ENCODE measurements around the gene KCNIP4. TPM values are rescaled to one million over a fixed set of nuclear protein-coding genes. Genes with fewer than 3 reads are reported as not detected.

The KCNIP4 gene
- total and polyA plus RNA-seq, 2 of the 8 experiments (the other 6 are each of a cell fraction or from before 2014, with no cell fraction given), result 0.06 TPM; not detected in 1

GRCh38 chr4:21411086-21411485 lies 537.5 kb downstream of the KCNIP4 start:
- Histone ChIP-seq H4K5ac (ENCODE audit: insufficient read length, low read depth, low read length) (no peak overlapping the region), H4K8ac (ENCODE audit: extremely low read depth, insufficient read depth, low read length) (no peak overlapping the region), H3K4ac (replicated peaks; ENCODE audit: insufficient read length, low read depth, low read length) (no peak overlapping the region), H2BK5ac (ENCODE audit: low read depth, low read length) (no peak overlapping the region), H2AK5ac (ENCODE audit: low read depth, low read length) (no peak overlapping the region), H3K4me1 (replicated peaks in 1 of 4; ENCODE audit: control insufficient read depth in 3 of 4, insufficient read depth in 4 of 4, low read length in 3 of 4) (no peaks in the 10 kb centered on the region), H3K4me3 (ENCODE audit: extremely low read depth in 1 of 4, insufficient read depth in 2 of 4, low read depth in 3 of 4, low read length in 4 of 4) (no peak overlapping the region), H2BK120ac (replicated peaks; ENCODE audit: low read depth, low read length) (no peak overlapping the region), H3K27me3 (replicated peaks in 1 of 4; ENCODE audit: control insufficient read depth in 3 of 4, extremely low read depth in 1 of 4, insufficient read depth in 3 of 4, low read length in 3 of 4) (no peaks in the 10 kb centered on the region), H3K36me3 (ENCODE audit: control insufficient read depth in 2 of 4, insufficient read depth in 4 of 4, low read length in 3 of 4) (no peaks in the 10 kb centered on the region), H3K18ac (ENCODE audit: extremely low read depth, low read length) (no peak overlapping the region), H3K14ac (ENCODE audit: insufficient read length) (no peak overlapping the region), H3K9me3 (ENCODE audit: insufficient read depth in 2 of 2, low read depth in 1 of 2, low read length in 1 of 2) (no peaks in the 10 kb centered on the region), H2BK12ac (ENCODE audit: low read depth, low read length) (no peak overlapping the region), H4K91ac (replicated peaks; ENCODE audit: insufficient read length, low read length) (no peak overlapping the region), H3K23ac (ENCODE audit: insufficient read length) (no peak overlapping the region), H3K79me2 (ENCODE audit: control insufficient read depth in 1 of 2, insufficient read depth in 2 of 2, low read length in 2 of 2) (no peaks in the 10 kb centered on the region), H4K20me1 (replicated peaks in 1 of 2; ENCODE audit: control insufficient read depth in 1 of 2, insufficient read depth in 2 of 2, low read length in 2 of 2) (no peaks in the 10 kb centered on the region), H3K27ac (ENCODE audit: low read depth, low read length) (no peak overlapping the region), H2AFZ (ENCODE audit: low read length) (no peak overlapping the region), H2BK15ac (ENCODE audit: low read length) (no peak overlapping the region), H3K4me2 (ENCODE audit: insufficient read depth in 1 of 2, low read depth in 2 of 2, low read length in 2 of 2) (no peak overlapping the region), H3K56ac (replicated peaks; ENCODE audit: insufficient read length, low read depth, low read length) (no peak overlapping the region), H3K79me1 (ENCODE audit: low read depth, low read length) (no peaks in the 10 kb centered on the region), H3K9ac (replicated peaks in 1 of 4; ENCODE audit: extremely low read depth in 1 of 4, low read depth in 3 of 4, low read length in 3 of 4) (no peak overlapping the region), H3K23me2 (ENCODE audit: low read depth, low read length) (no peaks in the 10 kb centered on the region), H2BK20ac (ENCODE audit: low read length) (no peak overlapping the region)
- ChIA-PET POLR2A (ENCODE audit: partially characterized antibody) (no interaction called here), CTCF (ENCODE audit: partially characterized antibody) (no interaction called here)
- no peak for DNase-seq (ENCODE audit: low read depth in 1 of 2, low spot score in 2 of 2)
- TF ChIP-seq GTF2F1 (IDR thresholded peaks at IDR 0.05; ENCODE audit: borderline replicate concordance, low read depth, low read length) (no peak), SIX5 (IDR thresholded peaks at IDR 0.05; ENCODE audit: low read depth, low read length) (no peak), SP1 (IDR thresholded peaks at IDR 0.05; ENCODE audit: low read depth, low read length) (no peak), CBX8 (IDR thresholded peaks at IDR 0.05; ENCODE audit: borderline replicate concordance, low read depth, low read length) (no peak), RBBP5 (IDR thresholded peaks at IDR 0.05; ENCODE audit: borderline replicate concordance, low read depth, low read length) (no peak)
- WGBS, 2 experiments (ENCODE audit: extremely low coverage in 1 of 2, insufficient coverage in 1 of 2, insufficient read length in 1 of 2, insufficient replicate concordance in 2 of 2, low coverage in 1 of 2, low lambda C conversion rate in 2 of 2, missing lambda C conversion rate in 1 of 2), result 75% methylated on average over 1 of the region's 1 CpG; no CpG with 5 or more reads in 1 of the 2 experiments
- FAIRE-seq, result no peak

Data from H1 (cell line).